Stimulated activated CD4-positive, alpha-beta T cell treated with anti-CD3 and anti-CD28 coated beads, Interleukin-4, amount 100 ng/mL, for 48 hours (primary cell): ENCODE measurements around the gene USP2.
A peak's percentile ranks its signal among the peaks of the same experiment; 100 is the strongest.
"Not testable (repeated sequence)": the region's sequence is repeated elsewhere in the genome, so short reads cannot be mapped to it uniquely, and the experiment has no call there.

Experiments
- DNase-seq, 2 donors: peaks; one replicate each; pipeline ENCODE4 v3.0.0-alpha.2; 2020; ENCODE audit warnings: low read depth in 2 of 2

Gene USP2

GRCh38 chr11:119414321-119414720, 32.8 kb upstream of the USP2 start:
- DNase-seq = no peak

DNA sequence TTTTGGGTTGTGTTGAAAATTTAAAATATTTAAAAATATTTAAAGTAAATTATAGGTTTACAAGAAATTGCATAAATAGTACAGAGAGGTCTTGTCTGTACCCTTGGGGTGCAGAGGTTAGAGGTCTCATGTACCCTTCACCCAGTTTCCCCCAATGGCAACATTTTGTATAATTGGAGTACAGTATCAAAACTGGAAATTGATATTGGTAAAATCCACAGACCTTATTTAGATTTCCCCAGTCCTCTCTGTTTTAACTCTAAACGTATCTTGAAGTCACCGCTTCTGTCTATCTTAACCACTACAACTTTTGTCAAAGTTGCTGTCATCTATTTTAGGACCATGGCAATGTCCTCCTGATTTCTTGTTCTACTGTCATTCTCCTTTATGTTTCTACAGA, 30.6 kb upstream of the USP2 start:
- DNase-seq = no peak

DNA sequence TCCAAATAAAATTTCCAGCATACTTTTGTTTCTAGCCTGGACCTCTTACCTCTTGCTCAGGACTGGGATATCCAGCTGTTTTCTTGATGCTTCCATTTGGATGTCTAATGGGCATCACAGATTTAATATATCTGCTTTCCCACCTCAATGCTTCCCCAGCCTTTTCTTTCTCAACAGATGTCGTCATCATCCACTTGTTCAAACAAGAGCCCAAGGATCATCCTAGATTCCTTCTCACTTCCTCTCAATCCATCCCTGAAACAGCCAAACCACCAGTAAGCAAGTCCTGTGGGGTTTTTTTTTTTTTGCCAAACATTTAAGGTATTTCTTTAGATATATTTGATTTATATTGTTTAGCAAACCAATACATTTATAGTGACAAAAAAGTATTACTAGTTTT, 29.0 kb upstream of the USP2 start:
- no peak for DNase-seq

DNA sequence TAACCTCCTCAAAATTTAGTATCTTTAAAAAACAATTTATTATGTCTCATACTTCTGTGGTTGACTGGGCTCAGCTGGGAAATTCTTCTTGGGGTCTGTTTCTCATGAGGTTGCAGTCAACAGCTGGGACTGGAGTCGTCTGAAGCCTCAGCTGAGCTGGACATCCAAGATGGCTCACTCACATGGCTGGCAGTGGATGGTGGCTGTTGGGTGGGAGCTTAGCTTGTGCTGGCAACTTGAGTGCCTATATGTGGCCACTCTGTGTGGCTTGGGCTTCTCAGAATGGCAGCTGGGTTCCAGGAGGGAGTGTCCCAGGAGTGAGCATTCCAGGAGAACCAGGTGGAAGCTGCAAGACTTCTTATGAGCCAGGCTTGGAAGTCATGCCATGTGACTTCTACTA, 28.2 kb upstream of the USP2 start:
- DNase-seq = no peak

- no peak for DNase-seq
Measured at GRCh38 chr11:119406005-119406404, 24.5 kb upstream of the USP2 start.

- not testable (repeated sequence) for DNase-seq
Measured at GRCh38 chr11:119405448-119405847, 24.0 kb upstream of the USP2 start.

GRCh38 chr11:119404872-119405271, 23.4 kb upstream of the USP2 start:
- DNase-seq = no peak

DNA sequence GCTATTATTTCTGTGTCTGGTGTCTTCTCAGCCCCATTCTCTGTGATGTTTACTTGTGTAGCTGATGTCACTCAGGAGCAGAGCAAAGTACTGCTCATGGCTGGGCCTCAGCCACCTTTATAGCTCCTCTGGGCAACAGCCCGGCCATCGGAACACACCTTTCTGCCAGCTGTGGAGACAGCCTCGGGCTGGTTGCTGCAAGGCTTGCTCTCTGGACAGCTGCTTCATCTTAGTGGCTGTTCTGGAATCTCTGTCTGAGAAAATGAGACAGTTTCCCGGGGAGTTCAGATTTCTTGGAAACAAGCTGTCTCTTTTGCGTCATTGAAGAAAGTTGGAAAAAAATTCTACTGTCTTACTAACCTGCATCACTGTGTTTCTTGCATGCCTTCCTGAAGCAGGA, 21.5 kb upstream of the USP2 start:
- no peak for DNase-seq

- no peak for DNase-seq
Measured at GRCh38 chr11:119402470-119402869, 21.0 kb upstream of the USP2 start.

DNA sequence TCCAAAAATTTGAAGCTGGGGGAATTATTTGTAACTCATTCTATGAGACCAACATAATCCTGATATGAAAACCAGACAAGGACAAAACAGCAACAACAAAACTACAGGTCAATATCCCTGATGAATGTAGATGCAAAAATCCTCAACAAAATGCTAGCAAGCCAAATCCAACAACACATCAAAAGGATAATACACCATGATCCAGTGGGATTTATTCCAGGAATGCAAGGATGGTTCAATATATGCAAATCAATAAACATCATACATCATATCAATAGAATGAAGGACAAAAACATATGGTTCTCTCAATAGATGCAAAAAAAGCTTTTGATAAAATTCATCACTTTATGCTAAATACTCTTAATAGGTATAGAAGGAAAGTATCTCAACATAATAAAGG, 19.4 kb upstream of the USP2 start:
- no peak for DNase-seq

GRCh38 chr11:119397740-119398139, 16.2 kb upstream of the USP2 start:
- no peak for DNase-seq

- no peak for DNase-seq
Measured at GRCh38 chr11:119396835-119397234, 15.3 kb upstream of the USP2 start.

- no peak for DNase-seq
Measured at GRCh38 chr11:119391275-119391674, 9.8 kb upstream of the USP2 start.

GRCh38 chr11:119389611-119390254, 8.2 kb upstream of the USP2 start:
- peak in 1 of 2 donors; percentile 9 for DNase-seq

GRCh38 chr11:119388103-119388502, 6.6 kb upstream of the USP2 start:
- no peak for DNase-seq

- DNase-seq = no peak
Measured at GRCh38 chr11:119384332-119384731, 2.8 kb upstream of the USP2 start.

DNA sequence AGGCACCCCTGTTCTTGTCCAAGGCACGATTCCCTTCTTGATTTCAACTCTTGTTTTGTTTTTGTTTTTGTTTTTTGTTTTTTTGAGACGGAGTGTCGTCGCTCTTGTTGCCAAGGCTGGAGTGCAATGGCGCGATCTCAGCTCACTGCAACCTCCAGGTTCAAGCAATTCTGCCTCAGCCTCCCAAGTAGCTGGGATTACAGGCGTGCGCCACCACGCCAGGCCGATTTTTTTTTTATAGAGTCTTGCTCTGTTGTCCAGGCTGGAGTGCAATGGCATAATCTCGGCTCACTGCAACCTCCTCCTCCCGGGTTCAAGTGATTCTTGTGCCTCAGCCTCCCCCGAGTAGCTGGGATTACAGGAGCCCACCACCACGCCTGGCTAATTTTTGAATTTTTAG, 1.0 kb upstream of the USP2 start:
- not testable (repeated sequence) for DNase-seq

GRCh38 chr11:119382101-119382500, 611 bp upstream of the USP2 start:
- DNase-seq = no peak

- no peak for DNase-seq
Measured at GRCh38 chr11:119380827-119381180, 686 bp downstream of the USP2 start.

DNA sequence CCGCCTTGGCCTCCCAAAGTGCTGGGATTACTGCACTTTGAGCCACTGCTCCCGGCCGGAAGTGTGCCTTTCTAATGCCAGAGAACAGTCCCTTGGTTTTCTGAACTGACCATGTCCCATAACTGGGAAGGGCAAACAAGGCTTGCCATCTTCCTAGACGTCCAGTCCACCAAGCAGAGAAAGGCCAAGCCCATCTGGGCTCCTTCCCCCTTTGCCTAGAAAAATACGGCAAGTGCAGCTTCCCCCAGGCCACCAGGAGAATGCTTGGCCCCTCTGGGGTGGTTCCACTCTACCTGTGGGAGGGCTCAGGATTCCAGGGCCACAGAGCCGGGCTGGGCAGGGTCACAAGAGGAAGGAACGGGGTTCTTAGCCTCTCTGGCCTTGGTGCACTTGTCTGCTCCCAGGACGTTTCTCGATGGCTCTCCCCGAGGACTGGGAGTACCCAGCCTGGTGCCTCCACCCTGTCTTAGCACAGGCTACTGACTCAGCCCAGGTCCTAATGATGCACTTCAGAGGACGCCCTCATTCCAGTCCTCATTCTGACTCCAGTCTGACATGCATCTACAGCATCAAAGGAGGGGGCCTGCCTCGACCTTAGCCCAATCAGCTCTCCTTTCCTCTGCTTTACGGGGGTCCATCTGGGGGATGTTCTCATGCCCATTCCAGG, 1.2 kb downstream of the USP2 start:
- DNase-seq = no peak

DNA sequence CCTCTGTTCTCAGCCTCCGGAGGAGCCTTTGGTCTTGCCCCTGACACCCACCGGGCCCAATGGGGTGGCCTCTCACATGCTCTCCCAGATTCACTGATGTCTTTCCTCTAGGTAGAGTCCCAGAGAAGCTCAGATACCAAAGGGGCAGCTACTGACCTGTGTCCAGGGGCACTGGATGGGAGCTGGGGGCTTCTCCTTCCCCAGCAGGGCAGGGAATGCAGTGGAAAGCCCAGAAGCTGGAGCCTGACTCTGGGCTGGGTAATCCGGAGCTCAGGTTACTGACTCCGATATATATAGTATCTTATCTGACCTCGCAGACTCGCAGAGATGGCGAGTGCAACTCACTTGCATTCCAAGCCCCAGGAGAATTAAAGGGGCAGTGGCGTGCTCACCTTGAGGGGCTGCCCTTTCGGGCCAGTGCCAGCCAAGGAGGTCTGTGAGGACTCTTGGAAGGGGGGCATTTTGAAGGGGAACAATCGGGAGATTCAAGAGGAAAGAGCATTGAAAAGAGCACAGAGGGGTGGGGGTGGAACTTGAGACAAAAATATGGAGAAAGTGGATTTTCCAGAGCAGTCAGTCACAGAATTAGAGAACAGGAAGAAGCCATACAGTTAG, 2.5 kb downstream of the USP2 start:
- no peak for DNase-seq

GRCh38 chr11:119377961-119378667, 3.4 kb downstream of the USP2 start:
- no peak for DNase-seq
